Head of caudate nucleus (tissue), 42 donors: ENCODE data around the gene NRXN2.
A peak's percentile ranks its signal among the peaks of the same experiment; 100 is the strongest.

ENCODE experiments used
- DNase-seq, 42 donors: peaks; one replicate each; pipeline versions ENCODE4 v3.0.0 to v3.0.0-alpha.2; 2020 to 2021; ENCODE audit warnings: mixed read lengths in 7 of 42
- intact Hi-C: fragments of 100-400 bp; cut with DNase I; formaldehyde crosslinking; loops from one replicate; pipeline ENCODE4 v1.15.0; 2022

Gene NRXN2

DNA sequence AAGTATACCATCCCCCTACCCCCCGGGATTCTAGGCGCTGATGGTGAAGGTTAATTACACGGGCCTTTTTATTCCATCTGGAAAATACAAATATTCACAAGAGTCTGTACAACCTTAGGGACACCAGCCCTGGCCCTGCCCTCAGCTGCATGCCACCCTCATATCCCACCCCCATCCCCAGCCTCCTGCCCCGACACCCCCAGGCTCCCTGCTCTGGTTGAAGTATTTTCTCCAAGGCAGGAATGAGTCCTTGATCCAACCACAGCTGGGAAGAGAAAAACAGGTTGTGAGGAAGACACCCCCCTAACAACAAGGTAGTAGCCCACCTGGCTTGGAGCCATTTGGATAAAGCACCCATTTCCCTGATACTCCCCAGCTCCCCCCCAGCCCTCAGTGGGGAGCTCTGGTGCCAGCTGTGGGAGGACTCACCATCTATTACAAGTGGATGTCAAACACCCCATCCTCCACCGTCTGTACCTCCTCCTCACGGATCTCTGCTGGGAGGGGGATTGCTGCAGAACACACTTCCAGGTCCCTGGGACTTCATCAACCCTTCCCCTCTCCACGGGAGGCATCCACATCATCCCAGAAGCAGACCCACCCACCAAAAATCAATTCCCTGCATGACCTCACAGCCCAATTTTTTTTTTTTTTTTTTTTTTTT lies 4.0 kb upstream of the NRXN2 start:
- intact Hi-C loops, result loop anchor here (10.0 kb wide), 1 partner anchor 72 kb away; no protein-coding TSS in a partner anchor
- DNase-seq, result peak in 3 of 42 donors; percentile 10 to 27 (median 26)

- intact Hi-C loops, result loop anchor here (10.0 kb wide), 1 partner anchor 71 kb away; no protein-coding TSS in a partner anchor
- no peak for DNase-seq
These were observed 3.2 kb upstream of the NRXN2 start for GRCh38 chr11:64726211-64726641.

GRCh38 chr11:64724863-64725532 lies 2.0 kb upstream of the NRXN2 start:
- intact Hi-C loops, result loop anchor here (10.0 kb wide), 1 partner anchor 70 kb away; no protein-coding TSS in a partner anchor
- DNase-seq, result no peak

DNA sequence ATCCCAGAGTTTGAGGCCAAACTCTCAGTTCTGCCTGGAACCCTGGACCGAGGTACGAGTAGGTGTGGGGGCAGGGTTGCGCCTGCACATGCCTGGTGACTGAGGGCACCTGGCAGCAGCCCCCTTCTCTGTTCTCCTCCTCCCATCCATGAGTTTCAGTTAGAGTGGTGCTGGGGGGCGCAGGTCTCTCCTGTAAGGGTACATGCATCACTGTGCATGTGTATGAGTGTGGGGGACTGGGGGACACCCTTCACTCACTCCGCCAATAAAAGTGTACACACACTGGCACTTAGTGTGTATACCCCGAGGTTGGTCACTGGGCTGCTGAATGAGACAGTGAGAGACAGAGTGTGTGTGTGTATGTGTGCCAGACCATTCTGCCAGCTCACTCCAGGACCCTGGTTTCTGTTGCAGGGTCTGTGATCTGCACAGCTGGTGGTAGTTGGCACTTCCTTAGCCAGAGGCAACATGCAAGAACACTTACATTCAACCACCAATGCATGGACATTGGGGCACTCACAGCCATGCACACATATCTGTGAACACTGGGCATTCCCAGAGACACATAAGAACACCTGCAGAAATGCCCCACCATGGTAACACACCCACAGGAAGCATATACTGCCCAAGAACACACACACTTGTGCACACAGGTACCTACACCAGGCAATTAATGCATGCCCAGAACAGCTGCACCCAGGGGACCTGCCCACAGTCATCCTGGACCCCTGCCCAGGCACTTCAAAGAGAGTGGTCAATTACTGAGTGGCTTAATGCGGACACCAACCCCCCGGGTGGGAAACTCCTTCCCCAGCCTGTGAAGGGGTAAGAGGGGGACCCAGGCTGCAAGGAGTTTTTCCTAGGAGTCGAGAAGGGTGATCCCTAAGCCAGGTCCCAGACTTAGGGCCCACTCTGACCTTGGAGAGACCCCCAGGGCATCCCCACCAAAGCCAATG lies 1.2 kb upstream of the NRXN2 start:
- no peak for DNase-seq
- intact Hi-C loops, result loop anchor here (10.0 kb wide), 1 partner anchor 69 kb away; no protein-coding TSS in a partner anchor

DNA sequence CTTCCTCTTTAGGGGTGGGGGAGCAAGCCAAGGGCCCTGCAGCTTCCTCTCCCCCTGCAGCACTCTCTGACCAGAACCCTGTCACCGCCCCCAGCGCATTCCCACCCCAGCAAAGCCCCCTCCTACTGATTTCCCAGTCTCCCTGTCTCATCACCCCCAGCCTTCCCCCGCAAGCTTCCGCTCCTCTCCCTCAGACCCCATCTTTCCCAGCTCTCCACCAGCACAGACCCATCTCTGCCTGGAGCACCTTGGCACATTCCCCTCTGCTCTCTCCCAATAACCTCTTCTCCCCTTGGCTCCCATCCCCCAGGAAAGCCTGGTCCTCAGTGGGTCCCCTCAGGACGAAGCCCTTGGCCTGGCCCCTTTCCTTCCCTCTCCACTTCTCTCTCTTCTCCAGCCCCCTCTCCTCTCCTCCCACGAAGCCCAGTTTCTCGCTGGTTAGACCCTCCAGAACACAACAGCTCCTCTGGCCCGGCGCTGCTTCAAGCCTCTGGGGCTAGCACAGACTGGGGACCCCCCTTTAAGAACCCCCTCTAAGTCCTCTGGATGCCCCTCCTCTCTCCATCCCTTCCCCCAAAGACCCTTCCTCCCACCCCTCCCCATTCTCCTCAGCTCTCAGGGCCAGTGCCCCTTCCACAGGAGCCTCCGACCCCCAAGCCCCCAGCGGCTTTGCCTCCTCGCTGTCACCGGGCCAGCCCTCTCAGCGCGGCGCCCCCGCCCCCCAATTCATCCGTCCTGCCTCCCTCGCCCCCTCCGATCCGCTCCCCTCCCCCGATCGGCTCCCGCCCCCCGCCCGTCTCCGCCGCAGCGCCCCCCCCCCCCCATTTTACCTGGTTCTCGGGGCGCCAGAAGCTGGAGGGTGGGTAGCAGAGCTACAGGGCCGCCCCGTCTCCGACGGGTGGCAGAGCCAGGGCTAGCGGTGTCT lies 594 bp downstream of the NRXN2 start:
- DNase-seq, result no peak
- intact Hi-C loops, result loop anchor here (10.0 kb wide), 1 partner anchor 68 kb away; no protein-coding TSS in a partner anchor

DNA sequence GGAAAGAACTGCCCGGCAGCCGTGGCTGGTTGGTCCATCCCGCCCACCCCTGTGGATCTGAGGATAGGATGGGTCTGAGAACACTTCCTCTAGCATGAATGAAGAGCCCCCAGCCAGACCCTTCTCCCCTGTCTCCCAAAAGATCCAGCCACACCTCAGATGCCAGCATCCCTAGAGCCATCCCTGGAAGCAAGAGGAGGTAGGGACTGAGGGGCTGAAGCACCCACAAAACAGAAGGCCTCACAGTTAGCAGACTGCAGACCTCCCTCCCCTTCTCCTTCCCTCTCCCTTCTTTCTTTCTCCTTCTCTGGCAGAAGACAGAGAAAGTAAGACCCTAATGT lies 1.7 kb downstream of the NRXN2 start:
- intact Hi-C loops, result loop anchor here (10.0 kb wide), 1 partner anchor 67 kb away; no protein-coding TSS in a partner anchor
- DNase-seq, result no peak

DNA sequence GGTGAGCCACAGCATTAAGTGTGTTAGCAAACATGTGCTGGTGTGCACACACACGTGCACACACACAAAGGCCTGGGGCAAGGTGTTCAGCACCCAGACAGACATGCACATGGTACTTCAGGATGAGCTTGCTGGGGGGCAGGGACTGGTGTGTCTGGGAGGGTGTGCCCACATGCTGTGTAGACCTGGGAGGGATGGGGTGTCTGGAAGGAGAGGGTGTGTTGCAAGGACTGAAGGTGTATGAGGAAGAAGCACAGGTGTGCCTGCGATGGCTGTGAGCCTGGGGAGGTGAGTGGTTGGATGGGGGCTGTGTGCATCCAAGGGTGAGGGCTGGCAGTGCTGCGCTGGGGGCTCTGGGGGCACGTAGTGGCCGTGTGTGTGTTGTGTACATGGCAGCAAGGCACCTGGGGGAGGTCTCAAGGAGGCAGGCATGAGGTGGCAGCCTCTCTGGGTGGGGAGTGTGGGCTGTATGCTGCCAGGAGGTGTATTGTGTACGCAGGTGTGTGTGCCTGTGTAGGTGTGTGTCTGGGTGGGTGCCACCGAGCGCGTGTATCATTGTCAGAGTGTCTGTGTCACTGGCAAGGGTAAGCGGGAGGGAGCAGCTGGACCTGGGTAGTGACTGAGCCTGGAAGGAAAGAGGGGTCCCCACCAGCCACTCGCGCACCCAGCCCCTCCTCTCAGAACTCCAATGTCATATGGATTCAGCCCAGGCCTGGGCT lies 2.2 kb downstream of the NRXN2 start:
- intact Hi-C loops, result loop anchor here (10.0 kb wide), 1 partner anchor 66 kb away; no protein-coding TSS in a partner anchor
- peak in 20 of 42 donors; percentile 34 to 81 (median 60) for DNase-seq

- intact Hi-C loops, result loop anchor here (10.0 kb wide), 1 partner anchor 65 kb away; no protein-coding TSS in a partner anchor
- no peak for DNase-seq
These were observed 2.8 kb downstream of the NRXN2 start for GRCh38 chr11:64720167-64720566.

- intact Hi-C loops, result no loop called here
- no peak for DNase-seq
These were observed 3.6 kb downstream of the NRXN2 start for GRCh38 chr11:64719406-64719805.

DNA sequence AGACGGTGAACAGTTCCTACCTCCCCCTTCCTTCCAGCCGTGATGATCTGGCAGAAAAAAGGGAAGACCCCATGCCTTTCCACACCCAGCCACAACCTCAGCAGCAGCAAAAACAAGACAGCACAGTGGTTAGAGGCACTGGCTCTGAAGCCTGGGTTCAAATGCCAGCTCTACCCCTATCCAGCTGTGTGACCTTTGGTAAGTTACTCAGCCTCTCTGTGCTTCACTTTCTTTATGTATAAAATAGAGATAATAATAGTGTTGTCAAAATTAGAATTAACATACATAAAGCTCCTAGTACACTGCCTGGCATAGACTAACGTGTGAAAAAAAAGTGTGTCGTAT lies 4.2 kb downstream of the NRXN2 start:
- intact Hi-C loops, result no loop called here
- no peak for DNase-seq

- intact Hi-C loops, result no loop called here
- DNase-seq, result peak in 5 of 42 donors; percentile 43 to 79 (median 46)
These were observed 4.8 kb downstream of the NRXN2 start for GRCh38 chr11:64718084-64718779.

GRCh38 chr11:64717268-64717578 lies 5.8 kb downstream of the NRXN2 start:
- intact Hi-C loops, result no loop called here
- no peak for DNase-seq

DNA sequence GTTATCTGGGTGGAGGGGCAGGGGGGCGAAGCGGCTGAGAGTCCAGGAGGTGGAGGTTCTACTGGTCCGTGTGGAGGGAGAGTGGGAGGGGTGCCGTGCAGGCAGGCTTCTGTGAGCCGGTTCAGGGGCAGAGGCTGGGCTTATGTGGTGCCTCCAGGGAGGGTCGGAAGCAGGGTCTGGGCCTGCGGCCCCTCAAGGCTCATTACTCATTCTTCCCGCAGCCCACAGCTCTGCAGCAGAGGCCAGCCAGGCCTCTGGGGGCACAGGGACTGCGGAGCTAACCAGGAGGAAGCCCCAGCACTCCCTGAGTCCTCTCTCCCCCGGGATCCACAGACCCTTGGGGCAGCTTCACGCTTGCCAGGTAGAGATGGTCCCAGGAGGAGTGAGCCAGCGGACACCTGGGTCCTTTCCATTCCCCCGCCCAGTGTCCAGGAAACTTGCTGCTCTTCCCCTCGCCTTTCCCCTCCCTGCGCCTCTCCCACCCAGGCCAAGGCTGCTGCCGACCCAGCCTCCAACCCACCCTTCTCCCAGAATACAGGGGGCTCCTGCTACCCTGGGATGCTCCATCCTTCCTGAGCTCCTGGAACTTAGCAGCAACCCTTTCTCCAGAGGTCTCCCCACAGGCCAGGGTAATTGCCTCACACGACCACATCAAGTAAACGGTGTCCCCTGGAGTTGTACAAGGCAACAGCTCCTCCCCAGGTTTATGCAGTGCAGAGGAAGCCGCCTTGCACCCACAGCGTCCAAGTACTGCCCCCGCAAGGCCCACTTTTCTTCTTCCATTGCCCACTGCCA lies 6.3 kb downstream of the NRXN2 start:
- intact Hi-C loops, result no loop called here
- no peak for DNase-seq

DNA sequence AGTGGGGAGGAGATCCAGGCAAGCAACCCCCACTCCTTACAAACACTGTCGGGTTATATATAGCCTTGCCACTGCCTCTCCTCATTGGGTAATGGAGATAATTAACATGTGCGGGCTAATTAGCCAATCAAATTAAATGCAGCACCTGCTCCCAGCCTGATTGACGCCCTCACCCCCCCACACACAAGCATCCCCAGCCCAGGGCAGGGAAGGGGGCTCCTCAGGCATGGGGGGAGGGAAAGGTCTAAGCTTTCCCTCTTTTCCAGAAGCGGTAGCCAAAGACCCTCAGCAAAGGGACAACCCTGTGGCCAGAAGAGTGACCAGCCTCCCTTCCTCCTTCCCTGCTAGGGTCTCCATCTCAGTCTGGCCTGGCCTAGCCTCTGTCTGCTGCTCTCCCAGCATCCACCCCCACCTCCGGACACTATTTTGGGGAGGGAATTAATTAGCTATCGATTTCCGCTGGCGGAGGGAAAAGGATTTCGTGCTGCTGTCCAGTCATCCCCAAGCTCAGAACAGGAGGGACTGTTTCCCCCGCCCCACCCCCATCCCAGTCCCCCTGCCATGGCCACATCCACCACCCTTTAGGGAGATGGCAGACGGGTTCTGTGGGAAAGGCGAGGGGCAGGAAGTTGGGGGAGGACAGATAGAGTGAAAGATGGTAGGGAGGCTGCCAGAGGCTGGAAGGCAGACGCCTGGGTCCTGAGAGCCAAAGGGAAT lies 7.1 kb downstream of the NRXN2 start:
- no peak for DNase-seq
- intact Hi-C loops, result no loop called here

- intact Hi-C loops, result no loop called here
These were observed 7.9 kb downstream of the NRXN2 start for GRCh38 chr11:64715110-64715509.

DNA sequence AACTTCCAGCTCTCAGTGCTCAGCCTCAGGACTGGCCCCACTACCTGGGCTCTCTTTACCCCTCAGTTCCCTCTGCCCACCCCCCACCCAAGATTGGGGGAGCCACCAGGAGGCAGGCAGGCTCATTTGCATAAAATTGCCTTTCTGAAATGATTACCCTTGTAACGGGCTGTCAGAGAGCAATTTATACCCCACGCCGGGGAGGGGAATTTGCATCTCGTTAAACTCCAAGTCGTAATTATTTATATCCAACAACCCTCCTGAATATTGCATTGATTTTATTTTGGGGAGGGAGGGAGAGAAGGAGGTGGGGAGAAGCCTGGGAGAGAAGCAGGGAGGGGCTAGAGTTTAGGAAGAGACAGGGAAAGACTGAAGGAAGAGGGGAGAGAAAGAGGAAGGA lies 8.3 kb downstream of the NRXN2 start:
- peak in 10 of 42 donors; percentile 33 to 76 (median 52) for DNase-seq
- intact Hi-C loops, result no loop called here

More at GRCh38 chr11:64715110-64715509, 7.9 kb downstream of the NRXN2 start:
- no peak for DNase-seq
